Natural killer cell (primary cell): Measurements from ENCODE around the gene RPP14. TPM values are rescaled to one million over a fixed set of nuclear protein-coding genes. Genes with fewer than 3 reads are reported as not detected.
"Not testable (repeated sequence)": the region's sequence is repeated elsewhere in the genome, so short reads cannot be mapped to it uniquely, and the experiment has no call there.

Experiments
- ATAC-seq, 3 donors: fragments of 150-1000 bp in 2 of 3; fragments of 200-7000 bp in 1 of 3; cut with Tn5 transposase; 1 replicate in 1 of 3; 2 replicates in 2 of 3; pipeline ENCODE4 v1.10.0; 2021; ENCODE audit warnings: mild to moderate bottlenecking in 2 of 3, moderate library complexity in 2 of 3
- DNase-seq, 2 donors: peaks; one replicate each; pipeline versions ENCODE4 v3.0.0 to v3.0.0-alpha.2; 2013 to 2021; ENCODE audit warnings: mixed read lengths in 1 of 2
- H3K27ac ChIP-seq: one replicate; pipeline ENCODE4 v1.5.1; 2013; ENCODE audit warnings: mild to moderate bottlenecking, low read length
- H3K27me3 ChIP-seq: one replicate; pipeline ENCODE4 v1.6.1; 2013; ENCODE audit warnings: low read length; ENCODE audit not compliant: control insufficient read depth, insufficient read depth
- H3K36me3 ChIP-seq: one replicate; pipeline ENCODE4 v1.6.1; 2013; ENCODE audit warnings: low read length; ENCODE audit not compliant: control insufficient read depth, insufficient read depth
- H3K4me1 ChIP-seq: one replicate; pipeline ENCODE4 v1.6.1; 2013; ENCODE audit warnings: low read length; ENCODE audit not compliant: control insufficient read depth, insufficient read depth
- H3K4me3 ChIP-seq: one replicate; pipeline ENCODE4 v1.5.1; 2013; ENCODE audit warnings: low read length
- H3K9me3 ChIP-seq: one replicate; pipeline ENCODE4 v1.6.1; 2013; ENCODE audit warnings: low read length; ENCODE audit not compliant: control insufficient read depth, insufficient read depth
- H3K27ac Mint-ChIP-seq, 2 donors: one replicate each; pipeline ENCODE4 v1.8.0; 2022; ENCODE audit warnings: mild to moderate bottlenecking in 2 of 2, mixed read lengths in 2 of 2, moderate library complexity in 1 of 2
- H3K27me3 Mint-ChIP-seq, 2 donors: one replicate each; pipeline ENCODE4 v1.8.0; 2022; ENCODE audit warnings: low read depth in 2 of 2, mixed read lengths in 2 of 2
- H3K36me3 Mint-ChIP-seq: one replicate; pipeline ENCODE4 v1.8.0; 2022; ENCODE audit warnings: mixed read lengths
- H3K4me1 Mint-ChIP-seq, 2 donors: one replicate each; pipeline ENCODE4 v1.8.0; 2022; ENCODE audit warnings: mixed read lengths in 2 of 2
- H3K4me3 Mint-ChIP-seq: one replicate; pipeline ENCODE4 v1.8.0; 2022; ENCODE audit warnings: mild to moderate bottlenecking, moderate library complexity, mixed read lengths
- H3K9me3 Mint-ChIP-seq, 2 donors: one replicate each; pipeline ENCODE4 v1.8.0; 2022; ENCODE audit warnings: mixed read lengths in 2 of 2
- CTCF ChIP-seq: fragments of 200-600 bp; IDR thresholded peaks from one replicate; pipeline ENCODE4 v1.8.0; 2022; ENCODE audit warnings: antibody characterized with exemption
- WGBS: methylation state at CpG from one replicate; pipeline ENCODE4 v1.1.7; 2013; ENCODE audit warnings: missing lambda C conversion rate; ENCODE audit not compliant: insufficient coverage; 5-methylcytosine and 5-hydroxymethylcytosine counted together
- intact Hi-C: fragments of 100-400 bp; cut with micrococcal nuclease; formaldehyde crosslinking; loops from one replicate; pipeline ENCODE4 v1.14.2; 2022
- total RNA-seq, 4 donors: library from RNA; stranded (reverse); fragments of 120-200 nt in 1 of 4; gene quantifications; one replicate each; pipeline versions ENCODE4 v1.2.3 to v1.2.4, GENCODE V29; 2013 to 2022

RPP14 gene
- total RNA-seq, 3 donors from 2014 or later (not counting 1 experiment from before 2014, with no cell fraction given) = 13.1 to 18.8 (median 17.0) TPM

DNA sequence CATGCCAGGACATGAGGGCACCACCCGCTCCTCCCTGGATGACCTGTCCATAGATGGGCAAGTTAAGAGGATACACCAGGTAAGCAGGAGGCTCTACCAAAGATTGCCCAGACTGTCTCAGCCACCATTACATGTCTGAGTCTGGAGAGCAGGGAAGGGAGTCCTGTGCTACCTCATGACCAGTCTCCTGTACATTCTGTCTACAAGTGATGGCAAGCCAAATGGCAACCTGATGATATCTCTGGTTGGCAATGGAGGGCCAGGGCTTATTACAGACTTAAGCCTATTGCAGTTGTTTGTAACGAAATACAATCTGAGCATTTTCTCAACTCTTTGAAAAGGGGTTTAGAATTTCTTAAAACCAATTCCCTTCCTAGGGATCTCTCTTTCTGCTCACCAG lies 36.7 kb upstream of the RPP14 start:
- H3K9me3 Mint-ChIP-seq = no peaks in the 10 kb centered on the region
- no peaks in the 10 kb centered on the region for H3K4me1 Mint-ChIP-seq
- peaks cover 9% of the 10 kb centered on the region for H3K36me3 ChIP-seq
- no peaks in the 10 kb centered on the region for H3K9me3 ChIP-seq
- no peak overlapping the region for H3K27ac ChIP-seq
- ATAC-seq (no peak), DNase-seq (no peak)
- no peaks in the 10 kb centered on the region for H3K27me3 ChIP-seq
- no peak overlapping the region for H3K4me3 ChIP-seq
- no peak overlapping the region for H3K4me3 Mint-ChIP-seq
- no peaks in the 10 kb centered on the region for H3K27me3 Mint-ChIP-seq
- 97% methylated on average over 2 of the region's 2 CpGs for WGBS
- no peaks in the 10 kb centered on the region for H3K4me1 ChIP-seq
- intact Hi-C loops = no loop called here
- TF ChIP-seq CTCF = no peak
- H3K36me3 Mint-ChIP-seq = no peaks in the 10 kb centered on the region
- no peak overlapping the region for H3K27ac Mint-ChIP-seq

- H3K27ac Mint-ChIP-seq = no peak overlapping the region
- Histone ChIP-seq H3K27me3 (no peaks in the 10 kb centered on the region), H3K9me3 (no peaks in the 10 kb centered on the region), H3K4me1 (no peaks in the 10 kb centered on the region), H3K36me3 (peaks cover 9% of the 10 kb centered on the region), H3K27ac (no peak overlapping the region), H3K4me3 (no peak overlapping the region)
- no peak for ATAC-seq
- intact Hi-C loops = no loop called here
- no peaks in the 10 kb centered on the region for H3K9me3 Mint-ChIP-seq
- no peak for TF ChIP-seq CTCF
- H3K27me3 Mint-ChIP-seq = no peaks in the 10 kb centered on the region
- DNase-seq = no peak
- 100% methylated on average over 2 of the region's 2 CpGs for WGBS
- no peaks in the 10 kb centered on the region for H3K4me1 Mint-ChIP-seq
- no peak overlapping the region for H3K4me3 Mint-ChIP-seq
- peaks cover 7% of the 10 kb centered on the region for H3K36me3 Mint-ChIP-seq
These were observed 35.6 kb upstream of the RPP14 start for GRCh38 chr3:58270485-58270884.

GRCh38 chr3:58271901-58272501 lies 34.0 kb upstream of the RPP14 start:
- H3K27me3 ChIP-seq = no peaks in the 10 kb centered on the region
- H3K36me3 ChIP-seq = peaks cover 9% of the 10 kb centered on the region
- Mint-ChIP-seq H3K27ac (no peak overlapping the region), H3K9me3 (no peaks in the 10 kb centered on the region), H3K4me1 (no peaks in the 10 kb centered on the region), H3K27me3 (no peaks in the 10 kb centered on the region), H3K36me3 (peaks cover 7% of the 10 kb centered on the region), H3K4me3 (no peak overlapping the region)
- ATAC-seq (no peak), DNase-seq (no peak)
- no peak overlapping the region for H3K4me3 ChIP-seq
- H3K9me3 ChIP-seq = no peaks in the 10 kb centered on the region
- H3K4me1 ChIP-seq = no peaks in the 10 kb centered on the region
- 93% methylated on average over 4 of the region's 7 CpGs for WGBS
- no peak for TF ChIP-seq CTCF
- intact Hi-C loops = no loop called here
- H3K27ac ChIP-seq = no peak overlapping the region

- DNase-seq = no peak
- no peak for ATAC-seq
- Histone ChIP-seq H3K4me3 (no peak overlapping the region), H3K4me1 (no peaks in the 10 kb centered on the region), H3K36me3 (peaks cover 9% of the 10 kb centered on the region), H3K27ac (no peak overlapping the region), H3K9me3 (no peaks in the 10 kb centered on the region), H3K27me3 (no peaks in the 10 kb centered on the region)
- Mint-ChIP-seq H3K4me1 (no peaks in the 10 kb centered on the region), H3K36me3 (peaks cover 7% of the 10 kb centered on the region), H3K4me3 (no peak overlapping the region), H3K27me3 (no peaks in the 10 kb centered on the region), H3K9me3 (no peaks in the 10 kb centered on the region), H3K27ac (no peak overlapping the region)
- 100% methylated on average over 1 of the region's 3 CpGs for WGBS
- TF ChIP-seq CTCF = no peak
- intact Hi-C loops = no loop called here
These were observed 33.2 kb upstream of the RPP14 start for GRCh38 chr3:58272891-58273290.

DNA sequence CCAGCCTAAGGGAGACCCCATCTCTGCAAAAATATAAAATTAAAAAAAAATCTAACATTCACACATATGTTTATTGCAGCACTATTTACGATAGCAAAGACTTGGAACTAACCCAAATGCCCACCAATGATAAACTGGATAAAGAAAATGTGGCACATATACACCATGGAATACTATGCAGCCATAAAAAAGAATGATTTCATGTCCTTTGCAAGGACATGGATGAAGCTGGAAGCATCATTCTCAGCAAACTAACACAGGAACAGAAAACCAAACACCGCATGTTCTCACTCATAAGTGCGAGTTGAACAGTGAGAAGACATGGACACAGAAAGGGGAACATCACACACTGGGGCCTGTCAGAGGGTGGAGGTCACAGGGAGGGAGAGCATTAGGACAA lies 32.7 kb upstream of the RPP14 start:
- H3K4me3 Mint-ChIP-seq, DNase-seq, H3K27me3 ChIP-seq, H3K9me3 ChIP-seq, H3K4me1 Mint-ChIP-seq, H3K4me3 ChIP-seq, ATAC-seq, H3K36me3 Mint-ChIP-seq, H3K9me3 Mint-ChIP-seq, H3K36me3 ChIP-seq, H3K27ac ChIP-seq, H3K27me3 Mint-ChIP-seq, H3K4me1 ChIP-seq, intact Hi-C loops, H3K27ac Mint-ChIP-seq: not testable (repeated sequence)
- 100% methylated on average over 3 of the region's 3 CpGs for WGBS
